Measurements from ENCODE around the gene TMEM255B. TPM values are rescaled to one million over a fixed set of nuclear protein-coding genes. Genes with fewer than 3 reads are reported as not detected.

The TMEM255B gene
- total and polyA plus RNA-seq, 2 of the 4 experiments (the other 2 are of a cell fraction) = 0.36 to 0.94 TPM

DNA sequence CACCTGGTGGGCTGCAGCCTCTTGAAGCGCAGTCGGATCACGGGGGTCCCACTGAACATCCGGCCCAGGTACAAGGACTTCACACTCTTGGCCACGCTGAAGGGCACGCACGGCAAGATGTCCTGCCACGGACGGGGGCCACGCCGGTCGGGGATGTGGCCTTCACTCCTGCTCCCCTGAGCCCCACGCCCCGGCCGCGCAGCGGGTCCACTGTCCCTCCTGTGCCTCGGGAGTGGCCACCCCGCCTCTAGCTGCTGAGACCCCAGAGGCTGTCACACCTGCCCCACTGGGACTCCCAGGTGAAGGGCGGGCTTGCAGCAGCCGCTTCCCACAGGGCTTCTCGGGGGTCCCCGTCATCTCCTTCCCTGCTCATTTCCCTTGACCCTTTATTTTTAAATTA is 73.6 kb downstream of the TMEM255B start:
- in situ Hi-C loops (cut with MboI; ENCODE audit: low sequenced_read_pairs) (no loop called here), intact Hi-C loops (cut with micrococcal nuclease) (no loop called here), dilution Hi-C loops (cut with HindIII; ENCODE audit: low sequenced_read_pairs, unreplicated experiment) (no loop called here)
- Histone ChIP-seq H3K4me3 (ENCODE audit: insufficient read depth, low read depth, low read length) (no peak overlapping the region), H3K4me2 (ENCODE audit: low read depth, low read length) (no peak overlapping the region), H4K20me1 (ENCODE audit: insufficient read depth, low read length) (peaks cover 25% of the 10 kb centered on the region), H2BK20ac (ENCODE audit: low read depth, low read length) (no peak overlapping the region), H3K9me1 (ENCODE audit: insufficient read depth, low read length) (peaks cover 16% of the 10 kb centered on the region; the same call in 1 of the 2 replicates), H2BK5ac (ENCODE audit: low read depth, low read length, poor library complexity, severe bottlenecking) (no peak overlapping the region), H3K14ac (replicated peaks; ENCODE audit: low read depth, low read length) (no peak overlapping the region), H2BK120ac (ENCODE audit: low read depth, low read length) (no peak overlapping the region), H3K79me1 (ENCODE audit: low read depth in 1 of 2, low read length in 2 of 2) (peaks cover 24 to 73% of the 10 kb centered on the region in 2 experiments), H3K23ac (ENCODE audit: low read depth, low read length) (no peak overlapping the region), H4K8ac (ENCODE audit: low read depth in 2 of 2, low read length in 2 of 2) (no peak overlapping the region), H2AK5ac (ENCODE audit: low read depth, low read length) (no peak overlapping the region), H2AK9ac (replicated peaks; ENCODE audit: low read depth, low read length, poor library complexity) (peak overlapping the region; percentile 72), H4K91ac (ENCODE audit: insufficient read depth, low read depth, low read length) (no peak overlapping the region), H3K56ac (ENCODE audit: extremely low read depth, insufficient read depth, low read length) (no peak overlapping the region), H3K36me3 (ENCODE audit: control insufficient read depth, insufficient read depth, low read length) (peaks cover 59% of the 10 kb centered on the region), H2AFZ (replicated peaks; ENCODE audit: low read length, poor library complexity) (peak overlapping the region; percentile 63), H3K4me1 (ENCODE audit: control insufficient read depth, insufficient read depth, low read length) (peaks cover 12% of the 10 kb centered on the region), H3K27ac (ENCODE audit: insufficient read depth, low read length) (no peak overlapping the region), H3K9me3 (ENCODE audit: control insufficient read depth, insufficient read depth, low read length) (no peaks in the 10 kb centered on the region), H3K4ac (ENCODE audit: low read depth, low read length) (0 out of 2 replicates have a peak overlapping the region, but pooled peaks have one; percentile 15), H4K5ac (ENCODE audit: low read depth, low read length) (no peak overlapping the region), H3K27me3 (ENCODE audit: control insufficient read depth, insufficient read depth, low read length) (no peaks in the 10 kb centered on the region), H3K18ac (ENCODE audit: low read depth, low read length) (no peak overlapping the region), H2BK15ac (ENCODE audit: low read depth, low read length) (no peak overlapping the region), H3K9ac (ENCODE audit: low read depth, low read length) (no peak overlapping the region)
- WGBS, 2 experiments (ENCODE audit: extremely low coverage in 2 of 2, insufficient read length in 1 of 2) = 97% methylated on average over 13 of the region's 23 CpGs; no CpG with 5 or more reads in 1 of the 2 experiments
- CTCF ChIA-PET = no interaction called here
- DNase-seq (no peak), ATAC-seq (ENCODE audit: low read depth) (no peak)
- TF ChIP-seq FOS (IDR thresholded peaks at IDR 0.05; ENCODE audit: low read depth, low read length) = no peak
- TF ChIP-seq BHLHE40 (IDR thresholded peaks at IDR 0.05; ENCODE audit: low read depth, low read length) = no peak
- no peak for TF ChIP-seq CEBPB (IDR thresholded peaks at IDR 0.05; ENCODE audit: low read depth, low read length)
- no peak for TF ChIP-seq MAFK (IDR thresholded peaks at IDR 0.05; ENCODE audit: low read depth, low read length)
- TF ChIP-seq, protein P1, sequence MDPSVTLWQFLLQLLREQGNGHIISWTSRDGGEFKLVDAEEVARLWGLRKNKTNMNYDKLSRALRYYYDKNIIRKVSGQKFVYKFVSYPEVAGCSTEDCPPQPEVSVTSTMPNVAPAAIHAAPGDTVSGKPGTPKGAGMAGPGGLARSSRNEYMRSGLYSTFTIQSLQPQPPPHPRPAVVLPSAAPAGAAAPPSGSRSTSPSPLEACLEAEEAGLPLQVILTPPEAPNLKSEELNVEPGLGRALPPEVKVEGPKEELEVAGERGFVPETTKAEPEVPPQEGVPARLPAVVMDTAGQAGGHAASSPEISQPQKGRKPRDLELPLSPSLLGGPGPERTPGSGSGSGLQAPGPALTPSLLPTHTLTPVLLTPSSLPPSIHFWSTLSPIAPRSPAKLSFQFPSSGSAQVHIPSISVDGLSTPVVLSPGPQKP (IDR thresholded peaks at IDR 0.05; ENCODE audit: borderline replicate concordance, low read depth, low read length) = no peak
- TF ChIP-seq, protein P2, sequence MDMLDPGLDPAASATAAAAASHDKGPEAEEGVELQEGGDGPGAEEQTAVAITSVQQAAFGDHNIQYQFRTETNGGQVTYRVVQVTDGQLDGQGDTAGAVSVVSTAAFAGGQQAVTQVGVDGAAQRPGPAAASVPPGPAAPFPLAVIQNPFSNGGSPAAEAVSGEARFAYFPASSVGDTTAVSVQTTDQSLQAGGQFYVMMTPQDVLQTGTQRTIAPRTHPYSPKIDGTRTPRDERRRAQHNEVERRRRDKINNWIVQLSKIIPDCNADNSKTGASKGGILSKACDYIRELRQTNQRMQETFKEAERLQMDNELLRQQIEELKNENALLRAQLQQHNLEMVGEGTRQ (IDR thresholded peaks at IDR 0.05; ENCODE audit: low read depth, low read length) = no peak
- TF ChIP-seq RAD21 (IDR thresholded peaks at IDR 0.05; ENCODE audit: low read length) = no peak
- TF ChIP-seq RFX5 (IDR thresholded peaks at IDR 0.05; ENCODE audit: low read depth, low read length) = no peak
- TF ChIP-seq POLR2A (IDR thresholded peaks at IDR 0.05; ENCODE audit: low read depth, low read length) = no peak
- TF ChIP-seq NFE2L2 (IDR thresholded peaks at IDR 0.05; ENCODE audit: low read depth, low read length) = no peak
- TF ChIP-seq SMC3 (IDR thresholded peaks at IDR 0.05; ENCODE audit: low read depth, low read length) = no peak
- no peak for TF ChIP-seq RCOR1 (IDR thresholded peaks at IDR 0.05; ENCODE audit: insufficient replicate concordance, low read length)
- no peak for TF ChIP-seq MAZ (IDR thresholded peaks at IDR 0.05; ENCODE audit: borderline replicate concordance, low read depth, low read length)
- TF ChIP-seq CHD1 (IDR thresholded peaks at IDR 0.05; ENCODE audit: low read depth, low read length) = no peak
- POLR2A ChIA-PET (ENCODE audit: unreplicated experiment) = no interaction called here
- no TSS peak for BruUV-seq (replicated peaks)

Data from IMR-90 (cell line).